Medulla oblongata (tissue), 1 donor: ENCODE data around the gene LGMN.

Experiments
- DNase-seq: peaks from one replicate; pipeline ENCODE4 v3.0.0-alpha.2; 2015; ENCODE audit errors: extremely low spot score

The LGMN gene

GRCh38 chr14:92726135-92726932 is 22.1 kb downstream of the LGMN start:
- no peak for DNase-seq

- peak; percentile 35 for DNase-seq
Observed at GRCh38 chr14:92724516-92725340, 23.7 kb downstream of the LGMN start.

GRCh38 chr14:92719890-92720323 is 28.5 kb downstream of the LGMN start:
- DNase-seq: no peak

GRCh38 chr14:92719421-92719820 is 29.0 kb downstream of the LGMN start:
- no peak for DNase-seq

GRCh38 chr14:92718664-92719063 is 29.8 kb downstream of the LGMN start:
- no peak for DNase-seq

DNA sequence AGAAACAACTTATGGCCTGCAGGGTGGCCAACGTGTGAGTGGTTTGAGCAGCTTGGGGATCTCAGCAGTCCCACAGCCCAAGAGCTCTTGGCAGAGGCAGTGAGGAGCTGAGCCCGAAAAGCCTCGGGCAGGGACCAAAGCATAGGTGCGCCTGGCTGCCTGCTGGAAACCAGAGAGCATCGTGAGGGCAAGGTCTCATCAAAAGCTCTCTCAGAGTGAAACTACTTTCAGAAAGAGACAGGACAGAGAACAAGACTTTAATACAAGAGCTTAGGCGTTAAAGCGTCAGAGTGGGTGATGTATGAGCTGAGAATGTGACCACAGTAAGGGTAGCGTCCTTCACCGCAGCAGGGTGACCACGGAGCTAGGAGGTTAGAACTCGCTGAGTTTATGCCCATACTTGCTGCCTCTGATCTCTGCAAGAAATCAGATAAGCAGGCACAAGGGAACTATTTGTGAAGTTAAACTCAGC is 30.8 kb downstream of the LGMN start:
- no peak for DNase-seq

DNA sequence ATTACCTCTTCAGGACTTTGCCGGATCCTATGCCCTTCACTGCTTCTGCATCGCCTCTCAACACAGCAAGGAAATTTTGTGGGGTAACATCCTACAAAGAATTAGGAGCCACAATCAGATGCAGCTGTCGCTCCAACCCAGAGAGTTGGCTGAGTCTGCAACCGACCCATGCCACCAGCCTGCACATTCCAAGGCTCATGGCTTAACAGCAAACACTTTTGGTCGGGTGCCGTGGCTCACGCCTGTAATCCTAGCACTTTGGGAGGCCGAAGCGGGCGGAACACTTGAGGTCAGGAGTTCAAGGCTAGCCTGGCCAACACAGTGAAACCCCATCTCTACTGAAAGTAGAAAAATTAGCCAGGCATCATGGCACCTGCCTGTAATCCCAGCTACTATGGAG is 32.3 kb downstream of the LGMN start:
- no peak for DNase-seq

GRCh38 chr14:92714739-92715307 is 33.6 kb downstream of the LGMN start:
- peak; percentile 67 for DNase-seq

DNA sequence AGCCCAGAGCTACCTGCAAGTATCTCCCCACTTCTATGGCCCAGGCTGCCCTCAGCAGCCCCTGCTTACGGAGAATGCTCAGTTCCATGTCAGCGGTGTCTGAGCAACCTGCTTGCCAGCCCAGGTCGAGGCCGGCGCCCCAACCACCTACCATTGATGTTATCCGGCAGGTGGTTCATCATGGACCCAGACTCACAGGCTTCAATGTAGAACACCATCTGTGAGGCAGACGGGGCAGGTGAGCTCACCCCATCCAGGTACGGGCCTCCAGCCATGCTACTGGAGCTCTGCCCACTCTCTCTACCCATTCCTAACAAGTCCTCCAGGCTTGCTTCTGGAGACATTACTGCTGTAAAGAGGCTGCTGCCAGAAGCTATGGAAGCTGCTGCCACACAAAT is 35.8 kb downstream of the LGMN start:
- no peak for DNase-seq

GRCh38 chr14:92711976-92712653 is 36.3 kb downstream of the LGMN start:
- DNase-seq: no peak

- DNase-seq: no peak
Observed at GRCh38 chr14:92710001-92710341, 38.5 kb downstream of the LGMN start.

- DNase-seq: no peak
Observed at GRCh38 chr14:92709340-92710000, 39.0 kb downstream of the LGMN start.

- DNase-seq: no peak
Observed at GRCh38 chr14:92706386-92706785, 42.0 kb downstream of the LGMN start.

DNA sequence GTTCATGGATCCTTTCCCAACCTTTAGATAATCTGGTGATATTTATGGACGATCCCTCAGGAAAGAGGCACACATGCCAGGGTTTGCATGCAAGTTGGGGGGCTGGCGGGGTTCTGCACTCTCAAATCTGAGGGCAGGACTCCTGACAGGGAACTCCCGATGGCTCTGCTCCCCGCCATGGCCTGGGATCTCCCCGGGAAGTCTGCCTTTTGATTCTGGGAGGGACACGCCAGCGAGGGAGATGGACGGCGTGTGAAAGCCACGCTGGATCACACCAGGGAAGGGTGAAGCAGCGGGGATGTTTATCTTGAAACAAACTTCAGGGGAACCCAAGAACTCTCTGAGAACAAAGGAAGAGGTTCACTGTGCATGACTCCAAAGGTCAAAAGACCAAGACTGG is 43.6 kb downstream of the LGMN start:
- no peak for DNase-seq

GRCh38 chr14:92704036-92704804 is 44.2 kb downstream of the LGMN start:
- peak; percentile 80 for DNase-seq

DNA sequence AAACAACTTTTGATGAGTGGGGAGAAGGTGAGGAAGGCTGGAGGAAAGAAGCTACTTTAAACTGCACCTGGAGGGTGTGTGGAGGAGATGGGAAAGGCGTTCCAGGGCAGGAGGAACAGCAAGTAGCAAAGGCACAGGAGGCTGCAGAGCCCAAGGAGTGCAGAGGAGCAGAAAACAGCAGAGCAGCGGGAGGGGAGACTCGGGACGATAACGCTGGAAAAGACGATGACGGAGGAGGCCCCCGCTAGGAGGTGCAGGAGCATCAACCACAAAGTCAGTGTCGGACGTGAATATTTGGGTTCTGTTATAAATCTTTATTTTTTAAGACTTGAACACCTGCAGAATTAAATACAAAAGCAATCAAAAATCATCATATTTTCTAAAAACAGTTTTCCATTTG is 44.9 kb downstream of the LGMN start:
- DNase-seq: no peak

GRCh38 chr14:92702441-92702918 is 45.9 kb downstream of the LGMN start:
- DNase-seq: peak; percentile 28

GRCh38 chr14:92701826-92702225 is 46.6 kb downstream of the LGMN start:
- no peak for DNase-seq

DNA sequence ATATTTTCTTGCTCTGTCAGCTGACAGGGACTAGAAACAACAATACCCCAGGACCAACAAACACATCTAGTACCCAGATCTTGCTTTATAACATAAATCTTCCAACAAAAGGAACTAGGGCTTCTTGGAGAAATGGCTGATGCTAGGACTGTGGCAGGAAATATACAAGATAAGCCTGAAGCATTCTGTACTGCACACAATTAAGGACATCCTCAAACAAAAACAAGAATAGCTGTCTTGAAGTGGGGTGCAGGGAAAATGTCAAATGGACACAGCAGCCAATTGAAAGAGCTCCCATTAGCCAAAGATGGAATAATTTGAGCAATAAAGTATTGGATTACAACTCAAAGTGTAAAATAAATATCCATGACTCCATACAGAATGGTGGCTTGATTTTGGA is 50.0 kb downstream of the LGMN start:
- no peak for DNase-seq

DNA sequence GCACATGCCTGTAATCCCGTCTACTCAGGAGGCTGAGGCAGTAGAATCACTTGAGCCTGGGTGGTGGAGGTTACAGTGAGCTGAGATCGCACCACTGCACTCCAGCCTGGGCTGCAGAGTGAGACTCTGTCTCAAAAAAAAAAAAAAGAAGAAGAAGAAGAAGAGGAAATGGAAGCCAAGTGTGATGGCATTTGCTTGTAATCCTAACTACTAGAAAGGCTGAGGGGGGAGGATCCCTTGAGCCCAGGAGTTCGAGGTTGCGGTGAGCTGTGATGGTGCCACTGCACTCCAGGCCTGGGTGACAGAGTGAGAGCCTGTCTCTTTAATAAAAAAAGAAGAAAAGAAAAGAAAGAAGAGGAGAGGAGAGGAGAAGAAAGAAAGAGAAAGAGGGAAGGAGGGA is 52.1 kb downstream of the LGMN start:
- no peak for DNase-seq

DNA sequence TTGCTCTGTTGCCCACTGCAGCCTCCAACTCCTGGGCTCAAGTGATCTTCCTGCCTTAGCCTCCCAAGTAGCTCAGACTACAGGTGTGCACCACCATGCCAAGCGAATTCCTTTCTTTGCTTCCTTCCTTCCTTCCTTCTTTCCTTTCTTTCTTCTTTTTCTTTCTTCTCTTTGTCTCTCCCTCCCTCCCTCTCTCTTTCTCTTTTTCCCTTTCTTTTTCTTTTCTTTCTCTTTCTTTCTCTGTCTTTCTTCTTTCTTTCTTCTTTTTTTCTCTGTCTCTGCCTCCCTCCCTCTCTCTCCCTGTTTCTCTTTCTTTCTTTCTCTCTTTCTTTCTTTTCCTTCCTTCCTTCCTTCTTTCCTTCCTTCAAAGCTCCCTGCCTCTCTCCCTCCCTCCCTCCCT is 52.9 kb downstream of the LGMN start:
- no peak for DNase-seq
